OCI-LY3 (cell line): ENCODE measurements around the gene WDSUB1.

ENCODE experiments used
- EZH2phosphoT487 ChIP-seq: fragments of 200-600 bp; shearing (Covaris generic); IDR thresholded peaks from 2 replicates; pipeline ENCODE4 v1.6.1; 2018; ENCODE audit warnings: antibody characterized with exemption, mixed run types, low read depth
- TF ChIP-seq, protein P1 (sequence below): fragments of 200-600, 300-600 bp; sonication (generic); IDR thresholded peaks from 2 replicates; pipeline ENCODE4 v1.5.1; 2014; ENCODE audit warnings: antibody characterized with exemption, low read length, low read depth

DNA sequence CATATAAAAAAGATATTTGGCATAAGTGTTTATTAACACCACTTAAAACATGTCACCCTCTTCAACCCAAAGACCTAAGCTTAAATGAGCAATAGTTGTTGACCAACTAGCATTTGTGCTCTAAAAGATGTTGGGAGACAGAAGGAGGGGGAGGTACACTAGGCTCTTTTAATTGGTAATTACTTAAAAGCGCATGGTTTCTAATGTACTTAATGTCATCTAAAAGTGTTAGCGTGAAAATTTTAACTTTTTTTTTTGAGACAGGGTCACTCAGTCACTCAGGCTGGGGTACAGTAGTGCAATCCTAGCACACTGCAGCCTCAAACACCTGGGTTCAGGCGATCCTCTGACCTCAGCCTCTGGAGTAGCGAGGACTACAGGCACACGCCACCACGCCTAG, 5.5 kb downstream of the WDSUB1 start:
- TF ChIP-seq, protein P1, sequence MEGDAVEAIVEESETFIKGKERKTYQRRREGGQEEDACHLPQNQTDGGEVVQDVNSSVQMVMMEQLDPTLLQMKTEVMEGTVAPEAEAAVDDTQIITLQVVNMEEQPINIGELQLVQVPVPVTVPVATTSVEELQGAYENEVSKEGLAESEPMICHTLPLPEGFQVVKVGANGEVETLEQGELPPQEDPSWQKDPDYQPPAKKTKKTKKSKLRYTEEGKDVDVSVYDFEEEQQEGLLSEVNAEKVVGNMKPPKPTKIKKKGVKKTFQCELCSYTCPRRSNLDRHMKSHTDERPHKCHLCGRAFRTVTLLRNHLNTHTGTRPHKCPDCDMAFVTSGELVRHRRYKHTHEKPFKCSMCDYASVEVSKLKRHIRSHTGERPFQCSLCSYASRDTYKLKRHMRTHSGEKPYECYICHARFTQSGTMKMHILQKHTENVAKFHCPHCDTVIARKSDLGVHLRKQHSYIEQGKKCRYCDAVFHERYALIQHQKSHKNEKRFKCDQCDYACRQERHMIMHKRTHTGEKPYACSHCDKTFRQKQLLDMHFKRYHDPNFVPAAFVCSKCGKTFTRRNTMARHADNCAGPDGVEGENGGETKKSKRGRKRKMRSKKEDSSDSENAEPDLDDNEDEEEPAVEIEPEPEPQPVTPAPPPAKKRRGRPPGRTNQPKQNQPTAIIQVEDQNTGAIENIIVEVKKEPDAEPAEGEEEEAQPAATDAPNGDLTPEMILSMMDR: no peak
- no peak for TF ChIP-seq EZH2phosphoT487
